VCaP (cell line): ENCODE results near the gene R3HDM4.

Source experiments
- H3K27ac ChIP-seq: fragments of 450-650 bp; 2 replicates; pipeline ENCODE4 v1.5.1; 2017
- TF ChIP-seq, protein P1 (sequence below): fragments of 450-650 bp; conservative IDR thresholded peaks from 2 replicates; pipeline ENCODE4 v1.5.1; 2017; ENCODE audit warnings: mild to moderate bottlenecking, moderate library complexity

Gene R3HDM4

GRCh38 chr19:901216-902092 is 11.6 kb downstream of the R3HDM4 start:
- TF ChIP-seq, protein P1, sequence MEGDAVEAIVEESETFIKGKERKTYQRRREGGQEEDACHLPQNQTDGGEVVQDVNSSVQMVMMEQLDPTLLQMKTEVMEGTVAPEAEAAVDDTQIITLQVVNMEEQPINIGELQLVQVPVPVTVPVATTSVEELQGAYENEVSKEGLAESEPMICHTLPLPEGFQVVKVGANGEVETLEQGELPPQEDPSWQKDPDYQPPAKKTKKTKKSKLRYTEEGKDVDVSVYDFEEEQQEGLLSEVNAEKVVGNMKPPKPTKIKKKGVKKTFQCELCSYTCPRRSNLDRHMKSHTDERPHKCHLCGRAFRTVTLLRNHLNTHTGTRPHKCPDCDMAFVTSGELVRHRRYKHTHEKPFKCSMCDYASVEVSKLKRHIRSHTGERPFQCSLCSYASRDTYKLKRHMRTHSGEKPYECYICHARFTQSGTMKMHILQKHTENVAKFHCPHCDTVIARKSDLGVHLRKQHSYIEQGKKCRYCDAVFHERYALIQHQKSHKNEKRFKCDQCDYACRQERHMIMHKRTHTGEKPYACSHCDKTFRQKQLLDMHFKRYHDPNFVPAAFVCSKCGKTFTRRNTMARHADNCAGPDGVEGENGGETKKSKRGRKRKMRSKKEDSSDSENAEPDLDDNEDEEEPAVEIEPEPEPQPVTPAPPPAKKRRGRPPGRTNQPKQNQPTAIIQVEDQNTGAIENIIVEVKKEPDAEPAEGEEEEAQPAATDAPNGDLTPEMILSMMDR: no peak
- no peak overlapping the region for H3K27ac ChIP-seq

GRCh38 chr19:900302-901111 is 12.5 kb downstream of the R3HDM4 start:
- TF ChIP-seq, protein P1: no peak

DNA sequence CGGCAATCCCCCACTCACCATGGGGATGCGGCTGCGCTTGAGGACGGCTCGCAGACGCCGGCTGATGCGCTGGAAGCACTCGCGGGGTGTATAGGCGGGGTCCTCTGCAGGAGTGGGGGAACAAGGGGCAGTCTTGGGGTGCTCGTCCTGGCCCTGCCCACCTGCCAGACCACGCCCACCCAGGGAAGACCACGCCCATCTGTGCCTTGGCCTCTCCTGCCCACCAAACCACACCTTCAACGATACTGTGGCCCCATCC is 13.0 kb downstream of the R3HDM4 start:
- TF ChIP-seq, protein P1: no peak
- H3K27ac ChIP-seq: no peak overlapping the region

More at GRCh38 chr19:900302-901111, 12.5 kb downstream of the R3HDM4 start:
- no peak overlapping the region for H3K27ac ChIP-seq

GRCh38 chr19:899336-900042 is 13.5 kb downstream of the R3HDM4 start:
- TF ChIP-seq, protein P1: no peak
- H3K27ac ChIP-seq: no peak overlapping the region

- TF ChIP-seq, protein P1: no peak
- H3K27ac ChIP-seq: no peak overlapping the region
Measured at GRCh38 chr19:898663-899062, 14.4 kb downstream of the R3HDM4 start.

- TF ChIP-seq, protein P1: no peak; the same call in 1 of the 2 replicates
Measured at GRCh38 chr19:897442-898039, 15.5 kb downstream of the R3HDM4 start.

More at GRCh38 chr19:897442-898039, 15.5 kb downstream of the R3HDM4 start:
- H3K27ac ChIP-seq: no peak overlapping the region
